ENCODE measurements around the gene SFMBT2.

SFMBT2 gene

DNA sequence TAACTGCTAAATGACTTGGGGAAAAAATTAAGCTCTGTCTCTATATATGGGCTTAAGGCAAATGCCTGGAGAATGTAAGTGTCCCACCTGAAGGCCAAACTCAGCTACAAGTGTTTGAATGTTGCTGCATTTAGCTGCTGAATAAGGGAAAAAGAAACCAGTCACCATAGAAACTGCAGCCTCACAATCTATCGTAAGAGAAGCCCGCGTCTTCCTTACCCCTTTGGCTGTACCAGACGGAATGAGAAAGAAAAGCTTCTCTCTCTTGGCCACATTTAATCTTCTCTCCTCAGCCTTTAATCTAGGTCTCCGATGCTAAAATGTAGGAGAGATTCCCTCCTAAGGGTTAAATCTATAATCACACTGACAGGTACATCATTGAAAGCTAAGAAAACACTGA lies 147.2 kb downstream of the SFMBT2 start:
- H3K4me3 ChIP-seq (ENCODE audit: low read depth, low read length): no peak overlapping the region
- H3K36me3 ChIP-seq (ENCODE audit: insufficient read depth, low read length): no peaks in the 10 kb centered on the region
- no peaks in the 10 kb centered on the region for H3K4me1 ChIP-seq (ENCODE audit: control insufficient read depth, insufficient read depth, low read length, unreplicated experiment)
- H3K27ac ChIP-seq (ENCODE audit: low read depth, low read length): no peak overlapping the region
- no peaks in the 10 kb centered on the region for H3K79me2 ChIP-seq (ENCODE audit: control insufficient read depth, insufficient read depth, low read length, unreplicated experiment)
- no peaks in the 10 kb centered on the region for H3K27me3 ChIP-seq (ENCODE audit: insufficient read depth, low read length)
- H2AFZ ChIP-seq (ENCODE audit: low read length, unreplicated experiment): no peak overlapping the region

DNA sequence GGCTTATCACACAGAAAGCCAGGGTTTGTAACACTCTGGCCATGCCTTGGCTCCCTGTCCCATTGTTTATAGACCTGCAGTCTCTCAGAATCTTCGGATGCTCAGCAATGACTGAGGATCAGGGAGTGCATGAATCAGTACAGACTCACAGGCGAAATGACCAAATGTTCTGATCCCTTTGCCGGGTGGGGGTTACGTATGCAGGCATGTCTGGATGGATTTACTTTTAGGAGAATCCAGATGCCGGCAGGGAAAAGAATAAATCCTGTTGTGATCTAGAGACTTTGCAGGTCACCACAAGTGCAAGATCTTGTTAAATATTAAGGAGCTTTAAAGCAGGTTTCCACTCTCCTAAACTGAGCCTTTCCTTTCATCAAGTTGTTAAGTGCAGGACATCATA lies 149.5 kb downstream of the SFMBT2 start:
- no peaks in the 10 kb centered on the region for H3K4me1 ChIP-seq (ENCODE audit: control insufficient read depth, insufficient read depth, low read length, unreplicated experiment)
- H3K4me3 ChIP-seq (ENCODE audit: low read depth, low read length): no peak overlapping the region
- H2AFZ ChIP-seq (ENCODE audit: low read length, unreplicated experiment): no peak overlapping the region
- H3K27ac ChIP-seq (ENCODE audit: low read depth, low read length): no peak overlapping the region
- H3K36me3 ChIP-seq (ENCODE audit: insufficient read depth, low read length): no peaks in the 10 kb centered on the region
- H3K79me2 ChIP-seq (ENCODE audit: control insufficient read depth, insufficient read depth, low read length, unreplicated experiment): no peaks in the 10 kb centered on the region
- no peaks in the 10 kb centered on the region for H3K27me3 ChIP-seq (ENCODE audit: insufficient read depth, low read length)

DNA sequence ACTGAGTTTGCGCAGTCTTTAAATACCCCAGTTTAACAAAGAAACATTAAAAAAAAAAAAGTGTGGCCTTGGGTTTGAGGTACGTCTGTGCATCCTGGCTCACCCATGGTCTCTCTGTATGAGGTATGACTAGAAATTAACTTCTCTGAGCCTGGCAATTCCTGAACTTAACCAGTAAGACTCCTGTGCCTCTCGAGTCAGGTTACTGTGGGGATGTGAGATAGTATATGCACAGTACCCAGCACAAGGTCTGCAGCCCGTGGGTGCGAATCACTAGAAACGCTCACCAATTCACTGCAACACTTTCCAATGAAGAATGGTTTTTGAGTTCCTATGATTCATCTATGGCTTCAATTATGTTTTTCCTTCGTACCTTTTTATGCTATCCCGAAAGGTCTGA lies 149.9 kb downstream of the SFMBT2 start:
- Histone ChIP-seq H2AFZ (ENCODE audit: low read length, unreplicated experiment) (no peak overlapping the region), H3K27ac (ENCODE audit: low read depth, low read length) (no peak overlapping the region), H3K4me3 (ENCODE audit: low read depth, low read length) (no peak overlapping the region), H3K36me3 (ENCODE audit: insufficient read depth, low read length) (no peaks in the 10 kb centered on the region), H3K4me1 (ENCODE audit: control insufficient read depth, insufficient read depth, low read length, unreplicated experiment) (no peaks in the 10 kb centered on the region), H3K79me2 (ENCODE audit: control insufficient read depth, insufficient read depth, low read length, unreplicated experiment) (no peaks in the 10 kb centered on the region), H3K27me3 (ENCODE audit: insufficient read depth, low read length) (no peaks in the 10 kb centered on the region)

DNA sequence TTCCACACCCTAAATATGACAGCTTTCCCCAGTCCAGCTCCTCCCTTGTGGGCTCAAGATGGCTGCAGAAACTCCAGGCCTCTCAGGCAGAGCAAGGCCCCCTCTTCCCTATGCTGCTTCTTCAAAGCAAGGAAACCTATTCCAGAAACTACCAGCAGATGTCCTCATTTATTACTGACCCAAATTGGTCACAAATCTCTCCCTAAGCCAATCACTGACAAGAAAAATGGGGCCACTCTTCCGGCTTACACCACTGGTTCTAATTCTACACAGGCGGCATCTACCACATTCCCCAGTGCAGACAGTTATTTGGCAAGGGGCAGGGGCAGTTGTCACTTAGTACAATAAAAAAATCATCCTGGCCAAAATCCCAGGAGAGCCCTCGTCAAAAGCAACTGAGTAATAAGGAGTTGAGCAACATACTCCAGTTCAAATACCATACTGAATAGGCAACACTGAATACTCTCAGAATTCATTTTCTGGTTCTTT lies 150.4 kb downstream of the SFMBT2 start:
- Histone ChIP-seq H3K4me1 (ENCODE audit: control insufficient read depth, insufficient read depth, low read length, unreplicated experiment) (no peaks in the 10 kb centered on the region), H3K27ac (ENCODE audit: low read depth, low read length) (no peak overlapping the region), H2AFZ (ENCODE audit: low read length, unreplicated experiment) (no peak overlapping the region), H3K27me3 (ENCODE audit: insufficient read depth, low read length) (no peaks in the 10 kb centered on the region), H3K36me3 (ENCODE audit: insufficient read depth, low read length) (no peaks in the 10 kb centered on the region), H3K4me3 (ENCODE audit: low read depth, low read length) (no peak overlapping the region), H3K79me2 (ENCODE audit: control insufficient read depth, insufficient read depth, low read length, unreplicated experiment) (no peaks in the 10 kb centered on the region)

DNA sequence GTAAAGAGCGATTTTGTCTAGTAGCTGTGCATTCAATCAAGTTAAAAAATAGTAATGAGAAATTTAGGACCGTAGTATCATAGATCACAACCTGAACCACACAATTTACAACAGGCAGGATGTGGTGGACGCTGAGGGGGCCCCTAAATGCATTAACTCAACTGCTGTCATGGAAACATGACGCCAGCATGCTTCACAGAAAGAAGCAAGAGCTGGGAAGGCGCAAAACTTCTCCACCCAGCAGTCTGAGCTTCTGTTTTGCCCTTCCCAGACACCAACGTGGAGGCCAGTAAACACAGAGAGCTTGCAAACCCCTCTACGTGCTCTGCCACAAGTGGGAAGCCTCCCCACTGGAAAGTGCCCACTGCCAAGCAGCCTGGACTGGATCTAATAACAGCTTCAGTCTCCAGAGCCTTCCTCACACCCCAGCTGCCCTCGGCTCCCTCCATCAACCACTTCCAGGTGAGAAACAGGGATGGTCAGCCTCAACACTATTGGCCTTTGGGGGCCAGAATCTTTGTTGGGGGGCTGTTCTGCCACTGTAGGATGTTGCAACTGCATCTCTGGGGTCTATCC lies 151.8 kb downstream of the SFMBT2 start:
- Histone ChIP-seq H3K27ac (ENCODE audit: low read depth, low read length) (no peak overlapping the region), H3K4me1 (ENCODE audit: control insufficient read depth, insufficient read depth, low read length, unreplicated experiment) (no peaks in the 10 kb centered on the region), H3K4me3 (ENCODE audit: low read depth, low read length) (no peak overlapping the region), H3K36me3 (ENCODE audit: insufficient read depth, low read length) (no peaks in the 10 kb centered on the region), H3K27me3 (ENCODE audit: insufficient read depth, low read length) (no peaks in the 10 kb centered on the region), H3K79me2 (ENCODE audit: control insufficient read depth, insufficient read depth, low read length, unreplicated experiment) (no peaks in the 10 kb centered on the region), H2AFZ (ENCODE audit: low read length, unreplicated experiment) (no peak overlapping the region)

DNA sequence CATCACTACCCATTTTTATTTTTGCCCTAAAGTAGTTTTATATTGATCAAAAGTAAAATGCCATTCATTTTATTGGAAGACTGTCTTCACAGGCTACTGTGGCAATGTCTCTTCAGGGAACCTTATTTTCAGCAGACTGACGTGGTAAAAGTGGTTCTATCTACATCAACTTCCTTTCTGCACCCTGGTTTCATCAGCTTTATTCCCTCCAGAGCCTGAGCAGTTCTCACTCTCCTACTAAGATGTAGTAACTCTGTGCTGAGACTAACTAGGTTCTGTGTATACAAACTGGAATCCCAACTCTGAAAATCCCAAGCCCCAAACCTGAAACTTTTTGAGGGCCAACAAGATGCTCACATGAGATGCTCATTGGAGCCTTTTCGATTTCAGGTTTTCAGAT lies 155.3 kb downstream of the SFMBT2 start:
- H3K4me3 ChIP-seq (ENCODE audit: low read depth, low read length): no peak overlapping the region
- no peaks in the 10 kb centered on the region for H3K36me3 ChIP-seq (ENCODE audit: insufficient read depth, low read length)
- no peaks in the 10 kb centered on the region for H3K79me2 ChIP-seq (ENCODE audit: control insufficient read depth, insufficient read depth, low read length, unreplicated experiment)
- H3K4me1 ChIP-seq (ENCODE audit: control insufficient read depth, insufficient read depth, low read length, unreplicated experiment): no peaks in the 10 kb centered on the region
- H3K27me3 ChIP-seq (ENCODE audit: insufficient read depth, low read length): no peaks in the 10 kb centered on the region
- no peak overlapping the region for H3K27ac ChIP-seq (ENCODE audit: low read depth, low read length)
- no peak overlapping the region for H2AFZ ChIP-seq (ENCODE audit: low read length, unreplicated experiment)

DNA sequence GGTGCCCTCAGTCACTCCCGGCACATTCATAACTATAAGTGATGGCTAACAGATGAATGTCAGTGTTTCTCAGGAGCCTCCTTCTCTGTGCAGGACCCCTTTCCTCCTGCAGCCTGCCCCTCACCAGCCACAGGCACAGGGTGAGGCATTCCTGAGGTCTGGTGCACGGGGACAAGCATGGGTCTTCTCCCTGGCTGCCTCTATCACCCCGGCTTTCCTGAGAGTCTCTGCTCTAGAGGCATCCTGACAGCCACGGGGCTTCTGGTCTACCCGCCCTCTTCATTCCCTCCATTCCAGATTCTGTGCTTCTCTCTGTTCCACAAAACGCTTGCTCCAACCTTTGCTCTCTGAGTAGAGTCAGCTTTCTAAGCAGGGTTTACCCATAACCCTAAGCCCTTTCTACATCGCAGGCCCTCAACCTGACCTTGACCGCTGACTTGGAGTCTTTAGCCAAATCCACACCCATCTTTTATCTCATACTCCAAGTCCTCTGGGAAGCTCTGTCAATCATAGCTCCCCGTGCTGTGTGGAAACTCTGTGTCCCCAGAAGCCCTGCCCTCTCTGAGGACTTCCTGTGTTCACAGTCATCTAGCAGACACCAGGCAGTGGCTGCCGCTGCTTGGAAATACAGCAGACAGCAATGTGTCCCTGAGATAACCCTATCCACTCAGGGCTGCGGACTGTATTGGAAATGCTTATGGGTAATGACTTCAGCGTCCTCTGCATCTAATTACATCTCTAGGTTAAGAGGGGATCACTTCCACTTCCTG lies 159.0 kb downstream of the SFMBT2 start:
- Histone ChIP-seq H3K4me3 (ENCODE audit: low read depth, low read length) (no peak overlapping the region), H3K27me3 (ENCODE audit: insufficient read depth, low read length) (no peaks in the 10 kb centered on the region), H3K79me2 (ENCODE audit: control insufficient read depth, insufficient read depth, low read length, unreplicated experiment) (no peaks in the 10 kb centered on the region), H3K4me1 (ENCODE audit: control insufficient read depth, insufficient read depth, low read length, unreplicated experiment) (no peaks in the 10 kb centered on the region), H3K27ac (ENCODE audit: low read depth, low read length) (no peak overlapping the region), H3K36me3 (ENCODE audit: insufficient read depth, low read length) (no peaks in the 10 kb centered on the region), H2AFZ (ENCODE audit: low read length, unreplicated experiment) (no peak overlapping the region)

DNA sequence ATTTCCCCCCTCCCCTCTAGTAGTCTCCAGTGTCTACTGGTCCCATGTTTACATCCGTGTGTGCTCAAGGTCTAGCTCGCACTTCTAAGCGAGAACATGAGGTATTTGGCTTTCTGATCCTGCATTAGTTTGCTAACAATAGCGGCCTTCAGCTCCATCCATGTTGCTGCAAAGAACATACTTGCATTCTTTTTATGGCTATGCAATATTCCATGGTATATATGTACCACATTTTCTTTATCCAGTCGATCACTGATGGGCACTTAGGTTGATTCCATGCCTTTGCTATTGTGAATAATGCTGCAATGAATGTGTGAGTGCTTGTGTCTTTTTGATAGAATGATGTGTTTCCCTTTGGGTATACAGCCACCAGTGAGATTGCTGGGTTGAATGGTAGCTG lies 160.6 kb downstream of the SFMBT2 start:
- H3K4me3 ChIP-seq (ENCODE audit: low read depth, low read length): no peak overlapping the region
- no peaks in the 10 kb centered on the region for H3K36me3 ChIP-seq (ENCODE audit: insufficient read depth, low read length)
- H3K27me3 ChIP-seq (ENCODE audit: insufficient read depth, low read length): no peaks in the 10 kb centered on the region
- no peak overlapping the region for H3K27ac ChIP-seq (ENCODE audit: low read depth, low read length)
- no peak overlapping the region for H2AFZ ChIP-seq (ENCODE audit: low read length, unreplicated experiment)
- H3K79me2 ChIP-seq (ENCODE audit: control insufficient read depth, insufficient read depth, low read length, unreplicated experiment): no peaks in the 10 kb centered on the region
- H3K4me1 ChIP-seq (ENCODE audit: control insufficient read depth, insufficient read depth, low read length, unreplicated experiment): no peaks in the 10 kb centered on the region

DNA sequence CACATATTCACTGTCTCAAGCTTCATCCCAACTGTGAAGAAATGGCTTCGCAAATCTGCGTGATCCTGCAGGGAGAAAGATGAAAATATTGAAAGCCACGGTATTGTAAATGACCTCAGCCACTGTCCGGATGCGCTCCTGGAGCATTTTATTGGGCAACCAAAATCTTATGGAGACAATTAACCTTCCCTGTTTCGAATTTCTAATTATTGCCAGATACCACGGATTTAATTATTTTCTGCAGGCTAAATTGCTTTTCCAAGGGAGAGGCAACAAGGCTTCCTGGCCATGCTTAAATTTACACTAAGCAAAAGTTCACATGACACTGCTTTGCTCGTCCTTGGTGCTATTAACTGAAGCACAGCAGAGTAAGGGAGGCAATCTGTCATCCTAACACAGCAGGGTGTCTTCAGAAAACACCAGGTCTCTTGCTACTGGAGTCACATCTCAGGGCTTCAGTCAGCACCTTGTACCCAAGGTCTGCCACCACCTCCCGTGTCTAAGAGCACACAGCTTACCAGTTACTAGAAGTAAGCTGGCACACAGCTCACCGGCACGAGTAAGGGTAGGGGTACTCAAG lies 162.2 kb downstream of the SFMBT2 start:
- Histone ChIP-seq H3K27ac (ENCODE audit: low read depth, low read length) (no peak overlapping the region), H3K4me1 (ENCODE audit: control insufficient read depth, insufficient read depth, low read length, unreplicated experiment) (no peaks in the 10 kb centered on the region), H3K79me2 (ENCODE audit: control insufficient read depth, insufficient read depth, low read length, unreplicated experiment) (no peaks in the 10 kb centered on the region), H3K27me3 (ENCODE audit: insufficient read depth, low read length) (no peaks in the 10 kb centered on the region), H3K4me3 (ENCODE audit: low read depth, low read length) (no peak overlapping the region), H3K36me3 (ENCODE audit: insufficient read depth, low read length) (no peaks in the 10 kb centered on the region), H2AFZ (ENCODE audit: low read length, unreplicated experiment) (no peak overlapping the region)

DNA sequence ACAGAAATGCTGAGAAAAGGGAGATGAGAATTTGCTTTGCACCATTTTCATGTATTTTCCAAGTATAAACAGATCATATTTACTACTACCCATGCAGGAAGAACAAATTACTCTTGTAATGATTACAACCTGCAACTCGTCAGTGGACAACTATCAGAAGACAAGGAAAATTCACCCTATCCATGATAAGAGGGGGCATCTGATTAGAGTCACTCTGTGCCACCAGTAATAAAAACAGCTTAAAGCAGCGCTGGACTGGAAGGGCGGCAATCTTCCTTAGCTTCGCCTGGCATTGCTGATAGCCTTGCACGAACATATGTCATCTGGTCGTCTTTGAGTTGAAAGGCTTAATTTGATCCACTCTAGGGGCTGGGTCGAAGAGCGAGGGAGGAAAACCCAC lies 162.7 kb downstream of the SFMBT2 start:
- H3K27ac ChIP-seq (ENCODE audit: low read depth, low read length): no peak overlapping the region
- no peak overlapping the region for H3K4me3 ChIP-seq (ENCODE audit: low read depth, low read length)
- no peaks in the 10 kb centered on the region for H3K27me3 ChIP-seq (ENCODE audit: insufficient read depth, low read length)
- no peak overlapping the region for H2AFZ ChIP-seq (ENCODE audit: low read length, unreplicated experiment)
- H3K4me1 ChIP-seq (ENCODE audit: control insufficient read depth, insufficient read depth, low read length, unreplicated experiment): no peaks in the 10 kb centered on the region
- H3K36me3 ChIP-seq (ENCODE audit: insufficient read depth, low read length): no peaks in the 10 kb centered on the region
- H3K79me2 ChIP-seq (ENCODE audit: control insufficient read depth, insufficient read depth, low read length, unreplicated experiment): no peaks in the 10 kb centered on the region

DNA sequence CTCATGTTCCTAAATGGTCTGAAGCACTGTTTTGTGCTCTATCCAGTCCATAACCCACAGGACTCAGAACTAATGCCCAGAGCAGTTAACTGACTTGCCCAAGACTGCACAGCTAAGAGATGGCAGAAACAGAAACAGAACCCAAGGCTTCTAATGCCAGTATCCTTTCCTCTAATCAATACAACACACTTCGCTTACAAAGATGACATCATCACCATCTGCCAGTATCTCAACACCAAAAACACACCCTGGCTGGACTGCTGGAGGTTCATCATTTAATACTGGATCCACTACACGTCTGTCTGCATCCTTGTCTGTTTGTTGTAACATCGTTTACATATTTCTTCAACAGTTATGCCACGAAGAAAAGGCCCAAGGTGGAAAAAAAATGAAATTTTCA lies 165.3 kb downstream of the SFMBT2 start:
- Histone ChIP-seq H3K4me3 (ENCODE audit: low read depth, low read length) (no peak overlapping the region), H3K27me3 (ENCODE audit: insufficient read depth, low read length) (no peaks in the 10 kb centered on the region), H2AFZ (ENCODE audit: low read length, unreplicated experiment) (no peak overlapping the region), H3K79me2 (ENCODE audit: control insufficient read depth, insufficient read depth, low read length, unreplicated experiment) (no peaks in the 10 kb centered on the region), H3K36me3 (ENCODE audit: insufficient read depth, low read length) (no peaks in the 10 kb centered on the region), H3K4me1 (ENCODE audit: control insufficient read depth, insufficient read depth, low read length, unreplicated experiment) (no peaks in the 10 kb centered on the region), H3K27ac (ENCODE audit: low read depth, low read length) (no peak overlapping the region)
